Stimulated activated CD4-positive, alpha-beta T cell treated with anti-CD3 and anti-CD28 coated beads, Interleukin-12 subunit alpha, Interleukin-12 subunit beta, amount 100 ng/mL, for 48 hours (primary cell): ENCODE results near the gene RBMS3.
"Not testable (repeated sequence)": the region's sequence is repeated elsewhere in the genome, so short reads cannot be mapped to it uniquely, and the experiment has no call there.

Experiments used
- DNase-seq, 3 donors: peaks; one replicate each; pipeline ENCODE4 v3.0.0-alpha.2; 2020; ENCODE audit warnings: low read depth in 2 of 3, low spot score in 1 of 3

RBMS3 gene

GRCh38 chr3:29382409-29382808 is 101.5 kb downstream of the RBMS3 start:
- DNase-seq: no peak

- no peak for DNase-seq
Measured at GRCh38 chr3:29382845-29383244, 102.0 kb downstream of the RBMS3 start.

- no peak for DNase-seq
Measured at GRCh38 chr3:29384640-29385039, 103.8 kb downstream of the RBMS3 start.

GRCh38 chr3:29385046-29385830 is 104.4 kb downstream of the RBMS3 start:
- DNase-seq: no peak

GRCh38 chr3:29389362-29389761 is 108.5 kb downstream of the RBMS3 start:
- DNase-seq: no peak

GRCh38 chr3:29392625-29393388 is 111.9 kb downstream of the RBMS3 start:
- DNase-seq: no peak

- not testable (repeated sequence) for DNase-seq
Measured at GRCh38 chr3:29393946-29394345, 113.1 kb downstream of the RBMS3 start.

- DNase-seq: no peak
Measured at GRCh38 chr3:29397406-29397805, 116.5 kb downstream of the RBMS3 start.

- no peak for DNase-seq
Measured at GRCh38 chr3:29398787-29399186, 117.9 kb downstream of the RBMS3 start.

GRCh38 chr3:29406291-29406832 is 125.5 kb downstream of the RBMS3 start:
- DNase-seq: no peak

- DNase-seq: no peak
Measured at GRCh38 chr3:29408676-29409075, 127.8 kb downstream of the RBMS3 start.

GRCh38 chr3:29409409-29409808 is 128.5 kb downstream of the RBMS3 start:
- no peak for DNase-seq

GRCh38 chr3:29410220-29410619 is 129.3 kb downstream of the RBMS3 start:
- DNase-seq: no peak

- no peak for DNase-seq
Measured at GRCh38 chr3:29410660-29411405, 130.0 kb downstream of the RBMS3 start.

GRCh38 chr3:29412110-29412509 is 131.2 kb downstream of the RBMS3 start:
- DNase-seq: no peak

GRCh38 chr3:29414468-29415224 is 133.8 kb downstream of the RBMS3 start:
- DNase-seq: no peak

- no peak for DNase-seq
Measured at GRCh38 chr3:29415482-29416223, 134.8 kb downstream of the RBMS3 start.

- DNase-seq: no peak
Measured at GRCh38 chr3:29416514-29416913, 135.6 kb downstream of the RBMS3 start.

- no peak for DNase-seq
Measured at GRCh38 chr3:29420106-29420505, 139.2 kb downstream of the RBMS3 start.
